D721Med (cell line): Measurements from ENCODE around the gene MYO1G.

Experiments
- DNase-seq: peaks from one replicate; pipeline ENCODE4 v3.0.0; 2011; ENCODE audit warnings: low spot score; ENCODE audit not compliant: insufficient read length
- FAIRE-seq: peaks from 2 replicates; lab custom pipeline; 2011; peaks lifted over from hg19 to GRCh38; lab: Jason Lieb, UNC
- CTCF ChIP-seq: IDR thresholded peaks from 2 replicates; pipeline ENCODE4 v1.5.1; 2012; ENCODE audit warnings: mild to moderate bottlenecking, control low read depth; ENCODE audit not compliant: insufficient read depth; ENCODE audit errors: missing control alignments

MYO1G gene

GRCh38 chr7:44983742-44984477 is 5.1 kb upstream of the MYO1G start:
- TF ChIP-seq CTCF: no peak
- no peak for FAIRE-seq
- DNase-seq: no peak

- no peak for TF ChIP-seq CTCF
- DNase-seq (no peak), FAIRE-seq (no peak)
These were observed 4.2 kb upstream of the MYO1G start for GRCh38 chr7:44982970-44983369.

GRCh38 chr7:44982535-44982923 is 3.7 kb upstream of the MYO1G start:
- FAIRE-seq (no peak), DNase-seq (no peak)
- no peak for TF ChIP-seq CTCF

- no peak for TF ChIP-seq CTCF
- FAIRE-seq (no peak), DNase-seq (no peak)
These were observed 2.4 kb upstream of the MYO1G start for GRCh38 chr7:44981035-44981706.

- FAIRE-seq: no peak
- no peak for TF ChIP-seq CTCF
- no peak for DNase-seq
These were observed 1.7 kb upstream of the MYO1G start for GRCh38 chr7:44980393-44981034.

GRCh38 chr7:44979481-44980392 is 922 bp upstream of the MYO1G start:
- DNase-seq (no peak), FAIRE-seq (no peak)
- TF ChIP-seq CTCF: no peak
